SKM-1 treated with dmso at 0.1 percent for 144 hours (cell line): ENCODE measurements around the gene MMD.

Source experiments
- DNase-seq: peaks from one replicate; lab custom pipeline; 2025; ENCODE audit not compliant: unreplicated experiment; lab: John Stamatoyannopoulos, UW

MMD gene

GRCh38 chr17:55354010-55354409 lies 67.6 kb downstream of the MMD start:
- DNase-seq, result no peak

DNA sequence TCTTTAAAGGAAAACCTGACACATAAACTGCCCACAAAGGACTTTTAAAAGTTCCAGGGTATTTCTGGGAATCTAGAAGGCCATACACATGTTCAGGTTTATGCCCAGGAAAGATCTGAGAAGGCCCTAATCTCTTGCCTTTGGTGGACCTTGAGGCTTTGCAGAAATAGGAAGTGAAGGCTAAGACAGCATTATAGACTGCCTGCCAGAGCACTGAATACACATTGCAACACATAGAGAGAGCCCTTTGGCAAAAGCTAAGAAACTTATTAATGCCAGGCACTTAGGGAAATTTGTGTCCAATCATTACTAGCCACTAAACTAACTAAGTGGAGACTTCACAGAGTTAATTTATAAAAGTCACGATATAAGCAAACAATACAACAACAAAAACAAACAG lies 70.4 kb downstream of the MMD start:
- DNase-seq, result peak; percentile 49

GRCh38 chr17:55350825-55351205 lies 70.8 kb downstream of the MMD start:
- DNase-seq, result no peak

- DNase-seq, result peak; percentile 53
Observed at GRCh38 chr17:55348749-55349354, 72.8 kb downstream of the MMD start.

DNA sequence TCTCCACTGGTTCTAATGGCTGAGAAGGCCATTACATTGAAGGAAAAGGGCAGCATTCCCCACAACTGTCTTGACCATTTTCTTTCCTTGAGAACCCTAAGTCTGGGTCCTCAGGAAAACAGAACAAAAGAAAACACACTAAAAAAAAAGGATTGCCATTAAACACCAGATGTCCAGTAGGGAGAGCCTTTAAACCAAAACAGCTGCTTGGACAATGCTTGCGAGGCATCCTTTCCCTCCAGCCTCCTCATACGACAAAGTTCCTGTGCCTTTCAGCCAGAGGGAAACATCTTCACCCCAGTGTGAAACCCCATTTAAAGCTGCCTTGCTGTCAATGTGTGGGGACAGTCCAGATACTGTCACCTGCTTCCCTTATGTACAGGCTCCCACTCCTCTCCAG lies 74.3 kb downstream of the MMD start:
- DNase-seq, result no peak

- no peak for DNase-seq
Observed at GRCh38 chr17:55346658-55347057, 75.0 kb downstream of the MMD start.

- DNase-seq, result no peak
Observed at GRCh38 chr17:55345132-55345531, 76.5 kb downstream of the MMD start.

DNA sequence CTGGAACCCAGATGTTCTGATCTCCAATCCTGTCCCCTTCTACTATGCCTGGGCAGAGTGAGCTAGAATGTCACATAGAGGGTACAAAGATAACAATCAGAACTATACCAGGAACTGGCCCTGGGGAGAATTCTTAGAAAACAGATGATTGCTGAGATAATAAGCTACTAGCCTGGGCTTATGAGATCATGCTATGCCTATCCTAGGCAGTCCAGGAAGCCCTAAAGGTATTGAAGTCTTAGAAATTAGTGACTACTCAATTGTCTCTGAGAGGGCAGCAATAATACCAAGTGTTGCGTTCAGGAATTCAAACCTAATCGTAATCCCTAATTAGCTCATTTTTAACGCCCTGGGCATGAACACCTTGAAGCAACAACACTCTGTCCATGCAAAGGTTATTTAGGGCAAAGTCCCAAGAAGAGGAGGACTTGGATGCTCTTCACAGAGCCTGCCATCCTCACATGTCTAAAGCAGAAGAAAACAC lies 77.1 kb downstream of the MMD start:
- DNase-seq, result no peak

- DNase-seq, result no peak
Observed at GRCh38 chr17:55343900-55344513, 77.6 kb downstream of the MMD start.

DNA sequence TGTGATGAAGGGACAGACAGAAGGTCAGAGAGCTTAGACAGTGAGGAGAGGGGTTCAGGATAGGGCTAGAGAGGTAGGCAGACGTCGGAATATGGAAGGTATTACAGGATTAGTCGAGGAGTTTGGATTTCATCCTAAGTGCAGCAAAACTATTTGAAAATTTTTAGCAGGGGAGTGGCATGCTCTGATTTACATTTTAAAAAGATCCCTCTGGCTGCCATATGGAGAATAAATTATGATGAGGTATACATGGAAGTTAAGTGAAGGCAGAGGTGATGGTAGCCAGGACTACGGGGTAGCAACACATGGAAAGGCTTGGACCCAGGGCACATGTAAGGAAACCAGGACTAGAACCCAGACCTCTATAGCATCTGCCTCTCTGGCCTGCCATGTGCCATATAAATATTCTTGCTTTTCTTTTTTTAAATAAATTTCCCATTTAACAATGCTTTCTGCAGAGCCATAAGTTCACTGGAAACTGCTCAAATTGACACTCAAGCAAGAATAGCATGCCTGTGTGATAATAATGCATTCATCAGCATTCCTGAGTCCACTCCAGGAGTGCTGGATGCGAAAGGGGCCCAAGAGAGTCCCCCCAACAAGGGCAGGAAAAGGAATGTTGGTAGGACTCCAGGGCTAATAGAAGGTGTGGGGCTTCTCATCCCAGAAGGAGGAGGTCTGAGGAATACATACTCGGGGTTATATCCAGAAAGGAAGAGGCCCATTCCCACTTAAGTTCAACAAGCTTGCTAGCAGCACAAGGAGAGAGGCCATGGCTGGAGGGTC lies 78.6 kb downstream of the MMD start:
- no peak for DNase-seq
